ENCODE data around the gene KRTAP10-3. TPM values are rescaled to one million over a fixed set of nuclear protein-coding genes. Genes with fewer than 3 reads are reported as not detected.

KRTAP10-3 gene
- total and polyA plus RNA-seq, 2 experiments from 2014 or later, result not detected

Other genes with a start within 250 kb of the KRTAP10-3 start
- gene CFAP410, start 219.4 kb downstream of the KRTAP10-3 start, total RNA-seq (2014; rRNA removed; shearing (Covaris generic)), result 23.2 and 24.0 TPM in 2 replicates
- gene CFAP410, start 219.4 kb downstream of the KRTAP10-3 start, polyA plus RNA-seq (2016; fragmentation: Nextera tagmentation; extraction: Ambion mirVana), result 11.0 and 15.4 TPM in 2 replicates
- gene TRPM2, start 205.2 kb downstream of the KRTAP10-3 start, total RNA-seq (2014; rRNA removed; shearing (Covaris generic)), result 0.83 and 2.0 TPM in 2 replicates
- gene TRPM2, start 205.2 kb downstream of the KRTAP10-3 start, polyA plus RNA-seq (2016; fragmentation: Nextera tagmentation; extraction: Ambion mirVana), result 0.50 and 0.53 TPM in 2 replicates
- 4.4 and 6.8 TPM in 2 replicates for gene LRRC3, start 103.3 kb downstream of the KRTAP10-3 start, total RNA-seq (2014; rRNA removed; shearing (Covaris generic))
- gene LRRC3, start 103.3 kb downstream of the KRTAP10-3 start, polyA plus RNA-seq (2016; fragmentation: Nextera tagmentation; extraction: Ambion mirVana), result 0.95 and 1.2 TPM in 2 replicates
- gene KRTAP10-1, start 18.6 kb downstream of the KRTAP10-3 start, total RNA-seq (2014; rRNA removed; shearing (Covaris generic)), result not detected in 2 replicates
- not detected in 2 replicates for gene KRTAP10-1, start 18.6 kb downstream of the KRTAP10-3 start, polyA plus RNA-seq (2016; fragmentation: Nextera tagmentation; extraction: Ambion mirVana)
- not detected in 2 replicates for gene KRTAP10-2, start 7.3 kb downstream of the KRTAP10-3 start, total RNA-seq (2014; rRNA removed; shearing (Covaris generic))
- 0.24 TPM in 1 of 2 replicates, not detected in the other for gene KRTAP10-2, start 7.3 kb downstream of the KRTAP10-3 start, polyA plus RNA-seq (2016; fragmentation: Nextera tagmentation; extraction: Ambion mirVana)
- gene KRTAP10-4, start 14.9 kb upstream of the KRTAP10-3 start, total RNA-seq (2014; rRNA removed; shearing (Covaris generic)), result not detected in 2 replicates
- gene KRTAP10-4, start 14.9 kb upstream of the KRTAP10-3 start, polyA plus RNA-seq (2016; fragmentation: Nextera tagmentation; extraction: Ambion mirVana), result not detected in 2 replicates
- gene KRTAP10-5, start 21.8 kb upstream of the KRTAP10-3 start, total RNA-seq (2014; rRNA removed; shearing (Covaris generic)), result not detected in 2 replicates
- not detected in 2 replicates for gene KRTAP10-5, start 21.8 kb upstream of the KRTAP10-3 start, polyA plus RNA-seq (2016; fragmentation: Nextera tagmentation; extraction: Ambion mirVana)
- not detected in 2 replicates for gene KRTAP10-6, start 33.7 kb upstream of the KRTAP10-3 start, total RNA-seq (2014; rRNA removed; shearing (Covaris generic))
- gene KRTAP10-6, start 33.7 kb upstream of the KRTAP10-3 start, polyA plus RNA-seq (2016; fragmentation: Nextera tagmentation; extraction: Ambion mirVana), result not detected in 2 replicates
- gene KRTAP10-7, start 41.8 kb upstream of the KRTAP10-3 start, total RNA-seq (2014; rRNA removed; shearing (Covaris generic)), result not detected in 2 replicates
- gene KRTAP10-7, start 41.8 kb upstream of the KRTAP10-3 start, polyA plus RNA-seq (2016; fragmentation: Nextera tagmentation; extraction: Ambion mirVana), result not detected in 2 replicates
- gene KRTAP10-8, start 53.3 kb upstream of the KRTAP10-3 start, total RNA-seq (2014; rRNA removed; shearing (Covaris generic)), result not detected in 2 replicates
- not detected in 2 replicates for gene KRTAP10-8, start 53.3 kb upstream of the KRTAP10-3 start, polyA plus RNA-seq (2016; fragmentation: Nextera tagmentation; extraction: Ambion mirVana)
- gene KRTAP10-9, start 68.3 kb upstream of the KRTAP10-3 start, total RNA-seq (2014; rRNA removed; shearing (Covaris generic)), result not detected in 2 replicates
- not detected in 2 replicates for gene KRTAP10-9, start 68.3 kb upstream of the KRTAP10-3 start, polyA plus RNA-seq (2016; fragmentation: Nextera tagmentation; extraction: Ambion mirVana)
- not detected in 2 replicates for gene KRTAP10-10, start 78.6 kb upstream of the KRTAP10-3 start, total RNA-seq (2014; rRNA removed; shearing (Covaris generic))
- gene KRTAP10-10, start 78.6 kb upstream of the KRTAP10-3 start, polyA plus RNA-seq (2016; fragmentation: Nextera tagmentation; extraction: Ambion mirVana), result not detected in 2 replicates
- not detected in 2 replicates for gene KRTAP10-11, start 87.6 kb upstream of the KRTAP10-3 start, total RNA-seq (2014; rRNA removed; shearing (Covaris generic))
- gene KRTAP10-11, start 87.6 kb upstream of the KRTAP10-3 start, polyA plus RNA-seq (2016; fragmentation: Nextera tagmentation; extraction: Ambion mirVana), result not detected in 2 replicates
- not detected in 2 replicates for gene KRTAP12-4, start 95.9 kb upstream of the KRTAP10-3 start, total RNA-seq (2014; rRNA removed; shearing (Covaris generic))
- not detected in 2 replicates for gene KRTAP12-4, start 95.9 kb upstream of the KRTAP10-3 start, polyA plus RNA-seq (2016; fragmentation: Nextera tagmentation; extraction: Ambion mirVana)
- not detected in 2 replicates for gene KRTAP12-3, start 99.1 kb upstream of the KRTAP10-3 start, total RNA-seq (2014; rRNA removed; shearing (Covaris generic))
- gene KRTAP12-3, start 99.1 kb upstream of the KRTAP10-3 start, polyA plus RNA-seq (2016; fragmentation: Nextera tagmentation; extraction: Ambion mirVana), result not detected in 2 replicates
- not detected in 2 replicates for gene KRTAP12-2, start 108.1 kb upstream of the KRTAP10-3 start, total RNA-seq (2014; rRNA removed; shearing (Covaris generic))
- not detected in 2 replicates for gene KRTAP12-2, start 108.1 kb upstream of the KRTAP10-3 start, polyA plus RNA-seq (2016; fragmentation: Nextera tagmentation; extraction: Ambion mirVana)
- not detected in 2 replicates for gene KRTAP12-1, start 123.4 kb upstream of the KRTAP10-3 start, total RNA-seq (2014; rRNA removed; shearing (Covaris generic))
- gene KRTAP12-1, start 123.4 kb upstream of the KRTAP10-3 start, polyA plus RNA-seq (2016; fragmentation: Nextera tagmentation; extraction: Ambion mirVana), result not detected in 2 replicates
- gene KRTAP10-12, start 138.4 kb upstream of the KRTAP10-3 start, total RNA-seq (2014; rRNA removed; shearing (Covaris generic)), result not detected in 2 replicates
- gene KRTAP10-12, start 138.4 kb upstream of the KRTAP10-3 start, polyA plus RNA-seq (2016; fragmentation: Nextera tagmentation; extraction: Ambion mirVana), result not detected in 2 replicates
- 0.35 TPM in 1 of 2 replicates, not detected in the other for gene TSPEAR, start 152.8 kb upstream of the KRTAP10-3 start, total RNA-seq (2014; rRNA removed; shearing (Covaris generic))
- gene TSPEAR, start 152.8 kb upstream of the KRTAP10-3 start, polyA plus RNA-seq (2016; fragmentation: Nextera tagmentation; extraction: Ambion mirVana), result 0.45 and 0.92 TPM in 2 replicates
- gene UBE2G2, start 243.0 kb upstream of the KRTAP10-3 start, total RNA-seq (2014; rRNA removed; shearing (Covaris generic)), result 100 and 112 TPM in 2 replicates
- 55.0 and 66.4 TPM in 2 replicates for gene UBE2G2, start 243.0 kb upstream of the KRTAP10-3 start, polyA plus RNA-seq (2016; fragmentation: Nextera tagmentation; extraction: Ambion mirVana)

Measured in GM23338 (cell line).